HepG2 (cell line): ENCODE results near the gene NEK6. TPM values are rescaled to one million over a fixed set of nuclear protein-coding genes. Genes with fewer than 3 reads are reported as not detected.

ENCODE experiments used
- ATAC-seq: fragments of 200-7000 bp; cut with Tn5 transposase; 3 replicates; pipeline ENCODE4 v1.9.1; 2020; ENCODE audit warnings: mild to moderate bottlenecking, moderate library complexity
- BruUV-seq: library from RNA; stranded (reverse); fragments of 400-500 nt; replicated peaks from 2 replicates; lab custom pipeline; 2021; lab: Mats Ljungman, UMichigan
- CTCF ChIA-PET: fragments of 300-600 bp; formaldehyde crosslinking; extraction: SDS; loops from one replicate; lab custom pipeline; 2021; ENCODE audit warnings: low total read pairs, inconsistent platforms, low intra/inter-chr PET ratio; lab: Yijun Ruan, JAX
- POLR2A ChIA-PET: fragments of 350-600 bp; sonication (Branson Sonifier 250); formaldehyde crosslinking; loops from one replicate; lab custom pipeline; 2020; ENCODE audit warnings: antibody characterized with exemption, inconsistent platforms; lab: Yijun Ruan, JAX
- DNase-seq: peaks from one replicate; pipeline ENCODE4 v3.0.0-alpha.2; 2015; ENCODE audit warnings: low spot score
- FAIRE-seq: peaks from 3 replicates; lab custom pipeline; 2011; peaks lifted over from hg19 to GRCh38; lab: Jason Lieb, UNC
- H2AFZ ChIP-seq: one replicate; pipeline ENCODE4 v1.6.1; 2011; ENCODE audit warnings: low read length, inconsistent platforms
- H3K27ac ChIP-seq: fragments of 300-600 bp; 3 replicates; pipeline ENCODE4 v1.8.0; 2011; ENCODE audit warnings: mixed run types, mild to moderate bottlenecking, mixed read lengths, low read length, inconsistent platforms; ENCODE audit not compliant: insufficient read depth; ENCODE audit errors: extremely low read length
- H3K27me3 ChIP-seq, 2 experiments: fragments of 200-600 bp in 1 of 2; 2 replicates in 1 of 2; 3 replicates in 1 of 2; pipeline versions ENCODE4 v1.6.0 to v1.8.0; 2011; ENCODE audit warnings: low read length in 2 of 2, mild to moderate bottlenecking in 2 of 2, moderate library complexity in 2 of 2, inconsistent platforms in 1 of 2; ENCODE audit not compliant: insufficient read depth in 2 of 2, control insufficient read depth in 1 of 2
- H3K36me3 ChIP-seq, 2 experiments: fragments of 200-600 bp in 1 of 2; replicated peaks in 1 of 2; 2 replicates in 1 of 2; 3 replicates in 1 of 2; pipeline versions ENCODE4 v1.5.1 to v1.8.0; 2011; ENCODE audit warnings: low read length in 2 of 2, inconsistent platforms in 1 of 2; ENCODE audit not compliant: insufficient read depth in 2 of 2, control insufficient read depth in 1 of 2
- H3K4me1 ChIP-seq: 2 replicates; pipeline ENCODE4 v1.5.1; 2012; ENCODE audit warnings: low read length, inconsistent platforms; ENCODE audit not compliant: insufficient read depth
- H3K4me2 ChIP-seq: 2 replicates; pipeline ENCODE4 v1.6.0; 2011; ENCODE audit warnings: low read depth, low read length, inconsistent platforms
- H3K4me3 ChIP-seq, 3 experiments: fragments of 200-600 bp in 1 of 3; sonication (generic), shearing (Covaris generic) in 1 of 3; replicated peaks in 1 of 3; 2 replicates each; pipeline ENCODE4 v1.5.1; 2011 to 2016; ENCODE audit warnings: low read length in 3 of 3, inconsistent platforms in 2 of 3, low read depth in 2 of 3, mild to moderate bottlenecking in 2 of 3, control low read depth in 1 of 3, mixed read lengths in 1 of 3; ENCODE audit not compliant: insufficient read depth in 1 of 3
- H3K79me2 ChIP-seq: one replicate; pipeline ENCODE4 v1.6.1; 2011; ENCODE audit warnings: low read length, inconsistent platforms; ENCODE audit not compliant: insufficient read depth
- H3K9ac ChIP-seq: 2 replicates; pipeline ENCODE4 v1.6.0; 2011; ENCODE audit warnings: mild to moderate bottlenecking, low read depth, low read length, inconsistent platforms; ENCODE audit not compliant: insufficient read depth
- H3K9me3 ChIP-seq: 2 replicates; pipeline ENCODE4 v1.5.1; 2012; ENCODE audit warnings: mild to moderate bottlenecking, low read length
- H4K20me1 ChIP-seq: 2 replicates; pipeline ENCODE4 v1.6.0; 2011; ENCODE audit warnings: inconsistent platforms, mild to moderate bottlenecking, low read length, moderate library complexity; ENCODE audit not compliant: insufficient read depth
- KMT2B ChIP-seq: IDR thresholded peaks from 2 replicates; pipeline ENCODE4 v1.6.1; 2016; ENCODE audit warnings: missing genetic modification reagents, missing compliant biosample characterization
- MBD4 ChIP-seq: IDR thresholded peaks from 2 replicates; pipeline ENCODE4 v1.6.1; 2012; ENCODE audit warnings: low read length, inconsistent platforms, borderline replicate concordance
- NFIB ChIP-seq: sonication (generic); formaldehyde crosslinking; IDR thresholded peaks from 2 replicates; pipeline ENCODE4 v1.9.0; 2021; ENCODE audit warnings: missing genetic modification reagents, mild to moderate bottlenecking, borderline replicate concordance
- RBAK ChIP-seq: sonication (generic); formaldehyde crosslinking; IDR thresholded peaks from 2 replicates; pipeline ENCODE4 v1.5.1; 2020; ENCODE audit warnings: mild to moderate bottlenecking, missing genetic modification reagents
- RBFOX2 ChIP-seq: fragments of 200-400 bp; formaldehyde crosslinking; IDR thresholded peaks from 2 replicates; pipeline ENCODE4 v1.6.1; 2017; ENCODE audit warnings: low read depth, mild to moderate bottlenecking, low read length
- SP2 ChIP-seq: sonication (generic); formaldehyde crosslinking; IDR thresholded peaks from 2 replicates; pipeline ENCODE4 v1.5.1; 2020; ENCODE audit warnings: mild to moderate bottlenecking, missing genetic modification reagents
- SYNCRIP ChIP-seq: fragments of 200-400 bp; formaldehyde crosslinking; IDR thresholded peaks from 2 replicates; pipeline ENCODE4 v1.6.1; 2018; ENCODE audit warnings: mild to moderate bottlenecking, low read depth, low read length; ENCODE audit not compliant: insufficient read depth
- ZBTB1 ChIP-seq: sonication (generic); formaldehyde crosslinking; IDR thresholded peaks from 2 replicates; pipeline ENCODE4 v1.4.0; 2020; ENCODE audit warnings: missing genetic modification reagents, borderline replicate concordance
- ZBTB38 ChIP-seq: sonication (generic); formaldehyde crosslinking; IDR thresholded peaks from 2 replicates; pipeline ENCODE4 v1.5.1; 2020; ENCODE audit warnings: mild to moderate bottlenecking, missing genetic modification reagents
- ZNF274 ChIP-seq: sonication (generic); formaldehyde crosslinking; IDR thresholded peaks from 2 replicates; pipeline ENCODE4 v1.5.1; 2020; ENCODE audit warnings: mild to moderate bottlenecking, missing genetic modification reagents
- ZNF367 ChIP-seq: sonication (generic); formaldehyde crosslinking; IDR thresholded peaks from 2 replicates; pipeline ENCODE4 v1.4.0; 2020; ENCODE audit warnings: missing genetic modification reagents, borderline replicate concordance
- ZNF484 ChIP-seq: sonication (generic); formaldehyde crosslinking; IDR thresholded peaks from 2 replicates; pipeline ENCODE4 v1.5.1; 2020; ENCODE audit warnings: mild to moderate bottlenecking, low read depth, missing genetic modification reagents, borderline replicate concordance
- ZNF501 ChIP-seq: sonication (generic); formaldehyde crosslinking; IDR thresholded peaks from 2 replicates; pipeline ENCODE4 v1.5.1; 2020; ENCODE audit warnings: mild to moderate bottlenecking, moderate library complexity, missing genetic modification reagents
- ZNF737 ChIP-seq: sonication (generic); formaldehyde crosslinking; IDR thresholded peaks from 2 replicates; pipeline ENCODE4 v1.5.0; 2020; ENCODE audit warnings: missing genetic modification reagents, mild to moderate bottlenecking, borderline replicate concordance
- ZNF776 ChIP-seq: sonication (generic); formaldehyde crosslinking; IDR thresholded peaks from 2 replicates; pipeline ENCODE4 v1.4.0; 2020; ENCODE audit warnings: mild to moderate bottlenecking, missing genetic modification reagents
- WGBS: methylation state at CpG from one replicate; pipeline ENCODE4 v1.1.6; 2017; ENCODE audit warnings: low lambda C conversion rate; 5-methylcytosine and 5-hydroxymethylcytosine counted together
- in situ Hi-C: cut with HindIII; loops from 2 replicates; pipeline ENCODE4 v1.10.0; 2017; ENCODE audit warnings: low pct_unique_long_range_greater_than_20kb; ENCODE audit not compliant: extremely low pct_ligation_motif_present
- intact Hi-C: fragments of 100-400 bp; cut with micrococcal nuclease; formaldehyde crosslinking; loops from one replicate; pipeline ENCODE4 v1.10.0; 2022; ENCODE audit not compliant: unreplicated experiment
- polyA plus RNA-seq, 8 experiments: library from polyadenylated mRNA; depleted of rRNA in 3 of 8; stranded (reverse) in 7 of 8; unstranded in 1 of 8; fragments of >200 nt; fragmentation: Illumina TruSeq in 4 of 8; extraction: Trizol in 4 of 8; gene quantifications; 2 replicates each; pipeline versions ENCODE4 v1.2.1 to v1.2.3, GENCODE V29; 2011 to 2016; ENCODE audit warnings: low read depth in 4 of 8, missing spikeins in 1 of 8, mixed read lengths in 1 of 8; ENCODE audit not compliant: insufficient read depth in 1 of 8
- total RNA-seq, 5 experiments: library from RNA; depleted of rRNA; stranded (reverse); fragments of >200 nt; fragmentation: Illumina TruSeq; extraction: Trizol; gene quantifications; 2 replicates each; pipeline ENCODE4 v1.2.3, GENCODE V29; 2016; ENCODE audit warnings: low read depth in 1 of 5
- TF ChIP-seq, protein P1 (sequence below): sonication (generic); formaldehyde crosslinking; IDR thresholded peaks from 2 replicates; pipeline ENCODE4 v1.5.1; 2020; ENCODE audit warnings: missing genetic modification reagents, mild to moderate bottlenecking, borderline replicate concordance
- TF ChIP-seq, protein P2 (sequence below): sonication (generic); formaldehyde crosslinking; IDR thresholded peaks from 2 replicates; pipeline ENCODE4 v1.5.0; 2020; ENCODE audit warnings: missing genetic modification reagents

The NEK6 gene
- total and polyA plus RNA-seq, 2 of the 13 experiments (the other 11 are each of a cell fraction or from before 2014, with no cell fraction given): 30.4 to 119 TPM

DNA sequence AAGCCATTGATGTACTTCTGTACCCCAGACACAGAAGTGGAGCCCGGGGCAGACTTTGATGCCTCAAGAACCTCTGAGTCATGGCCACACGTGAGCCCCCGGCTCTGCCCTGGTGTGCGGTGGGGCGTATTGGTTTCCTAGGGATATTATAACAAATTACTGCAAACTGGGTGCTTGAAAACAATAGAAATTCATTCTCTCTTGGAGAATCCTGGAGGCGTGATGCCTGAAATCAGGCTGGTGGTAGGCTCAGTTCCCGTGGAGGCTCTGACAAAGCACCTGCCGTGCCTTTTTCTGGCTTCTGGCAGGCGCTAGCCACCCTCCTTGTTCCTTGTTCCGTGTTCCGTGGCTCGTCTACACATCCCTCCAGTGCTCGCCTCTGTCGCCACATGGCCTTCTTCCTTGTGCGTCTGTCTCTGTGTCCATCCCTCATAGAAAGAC, 24.2 kb downstream of the NEK6 start:
- H3K27ac ChIP-seq: peak overlapping the region; percentile 82
- no peak for FAIRE-seq
- peaks cover 98% of the 10 kb centered on the region for H3K4me1 ChIP-seq
- H3K4me2 ChIP-seq: peak overlapping the region; percentile 72
- no TSS peak for BruUV-seq
- intact Hi-C loops: loop anchor here (10.0 kb wide), 1 partner anchor 147 kb away; no protein-coding TSS in a partner anchor
- H3K9ac ChIP-seq: peak overlapping the region; percentile 47
- DNase-seq: peak; percentile 50
- in situ Hi-C loops: no loop called here
- 0 out of 3 replicates have a peak, but pooled peaks have one; percentile 12 for ATAC-seq
- H4K20me1 ChIP-seq: peaks cover 4% of the 10 kb centered on the region
- H3K4me3 ChIP-seq: peak overlapping the region in 2 of 3 experiments; percentile 26 to 46; a peak in 3 of 6 replicates
- H3K27me3 ChIP-seq: no peaks in the 10 kb centered on the region
- CTCF ChIA-PET: no interaction called here
- 47% methylated on average over 15 of the region's 15 CpGs for WGBS
- peaks cover 91% of the 10 kb centered on the region for H3K79me2 ChIP-seq
- POLR2A ChIA-PET: interaction anchor here (0.7 kb wide), 1 partner anchor 23 kb away, joined by 3 read pairs; no protein-coding TSS in a partner anchor
- no peaks in the 10 kb centered on the region for H3K9me3 ChIP-seq
- no peak overlapping the region for H2AFZ ChIP-seq
- peaks cover 3 to 22% of the 10 kb centered on the region in 2 experiments for H3K36me3 ChIP-seq
- TF ChIP-seq RBAK (no peak), SP2 (CRISPR knock-in tag) (no peak), SYNCRIP (no peak), ZBTB1 (CRISPR knock-in tag) (no peak), ZBTB38 (CRISPR knock-in tag) (peak; percentile 30; the same call in 1 of the 2 replicates), NFIB (CRISPR knock-in tag) (no peak), ZNF367 (CRISPR knock-in tag) (no peak), MBD4 (no peak), ZNF776 (CRISPR knock-in tag) (no peak), ZNF274 (CRISPR knock-in tag) (no peak), ZNF737 (CRISPR knock-in tag) (no peak), ZNF501 (no peak), ZNF484 (CRISPR knock-in tag) (no peak), KMT2B (CRISPR knock-in tag) (no peak), RBFOX2 (no peak)
- TF ChIP-seq, protein P1, sequence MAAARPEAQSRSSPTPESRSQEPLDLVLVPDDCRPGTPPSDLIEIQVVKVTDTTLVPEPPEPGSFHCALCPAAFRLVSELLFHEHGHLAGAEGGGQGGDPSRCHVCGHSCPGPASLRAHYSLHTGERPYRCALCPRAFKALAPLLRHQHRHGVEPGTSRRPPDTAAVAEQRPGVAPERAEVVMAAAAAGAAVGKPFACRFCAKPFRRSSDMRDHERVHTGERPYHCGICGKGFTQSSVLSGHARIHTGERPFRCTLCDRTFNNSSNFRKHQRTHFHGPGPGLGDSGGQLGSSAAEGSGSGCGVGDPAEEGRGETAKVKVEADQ (CRISPR knock-in tag): no peak
- TF ChIP-seq, protein P2, sequence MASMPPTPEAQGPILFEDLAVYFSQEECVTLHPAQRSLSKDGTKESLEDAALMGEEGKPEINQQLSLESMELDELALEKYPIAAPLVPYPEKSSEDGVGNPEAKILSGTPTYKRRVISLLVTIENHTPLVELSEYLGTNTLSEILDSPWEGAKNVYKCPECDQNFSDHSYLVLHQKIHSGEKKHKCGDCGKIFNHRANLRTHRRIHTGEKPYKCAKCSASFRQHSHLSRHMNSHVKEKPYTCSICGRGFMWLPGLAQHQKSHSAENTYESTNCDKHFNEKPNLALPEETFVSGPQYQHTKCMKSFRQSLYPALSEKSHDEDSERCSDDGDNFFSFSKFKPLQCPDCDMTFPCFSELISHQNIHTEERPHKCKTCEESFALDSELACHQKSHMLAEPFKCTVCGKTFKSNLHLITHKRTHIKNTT: no peak
